GM21515 (cell line): ENCODE data around the gene NCBP3.
"Not testable (repeated sequence)": the region's sequence is repeated elsewhere in the genome, so short reads cannot be mapped to it uniquely, and the experiment has no call there.

Experiments used
- ATAC-seq: cut with Tn5 transposase; IDR thresholded peaks from one replicate; pipeline ENCODE4 v1.9.1; 2021; ENCODE audit not compliant: unreplicated experiment

NCBP3 gene

DNA sequence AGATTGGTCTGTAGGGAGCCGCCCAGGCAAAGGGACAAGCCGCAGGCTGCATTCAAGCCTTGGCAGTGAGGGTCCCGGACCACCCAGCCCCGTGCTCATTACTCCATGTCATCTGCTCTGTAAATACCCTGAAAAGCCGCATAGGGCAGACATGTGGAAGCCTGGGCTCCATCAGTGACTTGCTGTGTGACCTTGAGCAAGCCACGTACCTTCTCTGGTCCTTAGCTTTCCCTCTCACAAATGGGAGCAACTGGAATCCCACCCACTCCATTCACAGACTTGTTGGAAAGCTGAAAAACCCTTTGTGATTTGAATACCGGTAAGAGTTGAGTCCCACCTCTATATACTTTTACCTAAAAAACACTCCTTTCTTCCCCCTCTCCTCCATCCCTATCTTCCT, 34.9 kb upstream of the NCBP3 start:
- no peak for ATAC-seq

DNA sequence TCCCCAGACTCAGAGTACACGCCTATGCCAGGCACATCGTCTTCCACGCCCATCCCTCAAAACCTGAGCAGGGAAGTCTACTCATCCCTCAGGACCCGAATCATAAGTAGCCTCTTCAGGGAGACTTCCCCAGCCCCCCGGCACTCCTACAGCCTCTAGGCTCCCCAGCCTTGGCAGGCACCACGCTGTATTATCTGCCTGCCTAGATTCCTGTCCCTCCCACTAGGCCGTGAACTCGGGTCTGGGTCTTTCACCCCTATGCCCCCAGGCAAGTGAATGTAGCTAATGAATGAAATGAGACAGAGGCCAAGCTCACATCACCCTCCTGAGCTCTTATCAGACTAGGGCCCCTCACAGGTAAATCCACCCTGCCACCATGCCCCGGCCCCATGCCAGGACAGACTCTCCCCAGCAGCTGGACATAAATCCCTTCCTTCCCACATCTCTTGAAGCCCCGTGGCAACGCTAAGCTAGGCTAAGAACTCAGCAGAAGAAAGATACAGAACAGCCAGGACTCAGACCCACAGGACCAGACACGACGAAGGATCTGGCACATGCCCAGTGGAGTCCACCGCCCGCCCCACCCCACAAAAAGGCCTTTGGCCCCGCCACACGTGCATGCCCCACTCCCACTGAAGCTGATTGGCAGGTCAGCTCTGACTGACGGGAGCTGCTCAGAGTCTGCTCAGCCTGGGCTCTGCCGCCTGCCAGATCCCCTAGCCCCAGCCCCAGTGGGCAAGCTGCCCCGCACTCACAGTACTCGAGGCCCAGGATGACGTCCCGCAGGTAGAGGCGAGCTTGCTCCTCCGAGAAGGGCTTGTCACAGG, 33.8 kb upstream of the NCBP3 start:
- no peak for ATAC-seq

DNA sequence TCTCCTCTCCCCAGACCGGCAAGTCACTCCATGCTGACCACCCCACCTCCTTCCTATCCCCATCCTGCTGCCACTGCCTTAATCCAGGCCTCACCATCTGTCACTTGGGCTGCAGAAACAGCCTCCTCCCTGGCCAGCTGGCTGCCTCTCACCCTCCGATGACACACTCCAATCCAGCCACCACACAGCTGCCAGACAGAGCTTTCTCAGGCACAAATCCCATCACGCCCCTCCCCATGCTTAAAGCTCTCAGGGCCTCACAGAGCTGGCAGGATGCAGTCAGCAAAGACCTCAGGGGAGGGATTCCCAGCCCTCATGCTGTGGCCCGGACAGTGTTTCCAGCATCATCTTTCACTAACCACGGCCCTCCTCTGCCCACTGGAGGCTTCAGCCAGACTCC, 33.1 kb upstream of the NCBP3 start:
- no peak for ATAC-seq

DNA sequence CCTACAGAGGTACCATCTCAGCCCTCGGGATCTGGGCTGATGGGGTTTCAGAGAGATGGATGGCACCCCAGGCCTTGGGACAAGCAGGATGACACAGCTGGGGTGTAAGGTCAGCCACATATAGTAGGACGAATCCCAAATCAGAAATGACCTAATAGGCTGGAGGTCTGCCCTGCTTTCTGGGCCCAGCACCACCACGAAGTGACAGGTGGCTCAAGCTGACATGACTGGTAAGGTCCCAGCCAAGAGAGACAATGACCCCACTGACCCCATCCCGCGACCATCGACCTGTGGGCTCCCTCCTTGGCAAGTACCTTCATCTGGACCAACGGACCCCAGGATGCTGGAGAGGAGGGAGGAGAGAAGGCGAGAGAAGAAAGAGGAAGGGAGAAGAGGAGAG, 31.2 kb upstream of the NCBP3 start:
- ATAC-seq = no peak

DNA sequence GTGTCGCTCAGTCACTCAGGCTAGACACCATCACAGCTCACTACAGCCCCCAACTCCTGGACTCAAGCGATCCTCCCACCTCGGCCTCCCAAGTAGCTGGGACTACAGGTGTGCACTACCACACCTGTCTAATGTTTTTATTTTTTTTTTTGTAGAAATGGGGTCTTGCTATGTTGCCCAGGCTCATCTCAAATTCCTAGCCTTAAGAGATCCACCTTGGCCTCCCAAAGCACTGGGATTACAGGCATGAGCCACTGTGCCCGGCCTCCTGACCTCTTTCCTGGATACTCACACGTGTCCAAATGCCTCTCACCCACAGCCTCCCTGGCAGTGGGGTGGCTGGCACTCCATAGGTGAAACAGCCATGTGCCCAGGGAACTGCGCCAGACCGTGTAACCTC, 29.3 kb upstream of the NCBP3 start:
- no peak for ATAC-seq

DNA sequence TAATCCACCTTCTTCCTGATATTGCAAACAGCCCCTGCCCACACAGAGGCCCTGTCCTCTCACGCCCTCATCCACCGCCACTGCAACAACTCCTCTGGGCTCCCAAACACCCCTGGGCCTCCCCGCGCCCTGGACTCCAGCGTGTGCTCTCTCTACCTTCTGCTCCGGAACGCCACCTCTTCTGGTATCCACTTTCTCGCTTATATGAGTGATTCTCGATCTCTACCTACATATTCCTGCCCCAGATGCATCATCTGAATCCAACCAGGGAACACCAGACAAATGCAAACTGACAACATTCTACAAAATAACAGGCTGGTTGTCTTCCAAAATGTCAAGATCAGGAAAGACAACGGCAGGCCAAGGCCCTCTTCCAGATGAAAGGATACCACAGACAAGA, 27.8 kb upstream of the NCBP3 start:
- no peak for ATAC-seq

DNA sequence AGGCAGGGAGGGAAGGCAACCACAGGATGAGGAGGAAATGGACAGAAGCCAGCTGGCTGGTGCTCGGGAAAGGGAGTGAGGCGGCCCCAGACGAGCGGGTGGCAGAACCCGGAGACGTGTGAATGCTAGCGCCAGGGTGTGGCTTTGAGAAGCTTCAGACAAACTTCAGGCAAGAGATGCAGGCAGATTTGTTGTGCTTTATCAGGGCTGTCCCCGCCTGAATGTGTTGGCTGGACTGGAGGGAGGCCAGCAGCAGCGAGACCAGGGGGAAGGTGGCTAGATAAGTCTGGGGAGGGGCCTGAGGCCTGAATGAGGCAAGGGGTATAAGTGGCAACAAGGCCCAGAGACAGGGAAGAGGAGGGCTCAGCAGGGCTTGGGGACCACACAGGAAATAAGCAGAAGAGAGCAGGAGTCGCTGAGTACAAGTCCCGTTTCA, 24.8 kb upstream of the NCBP3 start:
- no peak for ATAC-seq

DNA sequence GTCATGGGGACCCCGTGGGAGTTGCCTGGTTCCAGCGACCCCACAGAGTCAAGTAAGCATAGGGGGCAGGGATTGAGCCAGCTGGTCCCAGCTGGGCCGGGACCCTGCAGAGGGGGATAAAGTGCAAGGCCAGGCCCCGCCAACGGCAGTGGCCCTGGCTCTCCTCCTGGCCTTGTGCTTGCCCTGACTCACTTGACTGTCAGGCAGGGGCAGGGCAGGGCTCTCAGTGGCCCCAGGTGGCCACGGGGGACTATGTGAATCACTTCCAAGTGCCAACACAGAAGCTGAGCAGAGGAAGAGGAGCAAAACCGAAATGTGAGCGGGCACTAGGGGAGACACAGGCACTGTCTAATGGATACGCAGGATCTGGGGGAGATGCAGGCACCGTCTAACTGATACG, 21.6 kb upstream of the NCBP3 start:
- no peak for ATAC-seq

DNA sequence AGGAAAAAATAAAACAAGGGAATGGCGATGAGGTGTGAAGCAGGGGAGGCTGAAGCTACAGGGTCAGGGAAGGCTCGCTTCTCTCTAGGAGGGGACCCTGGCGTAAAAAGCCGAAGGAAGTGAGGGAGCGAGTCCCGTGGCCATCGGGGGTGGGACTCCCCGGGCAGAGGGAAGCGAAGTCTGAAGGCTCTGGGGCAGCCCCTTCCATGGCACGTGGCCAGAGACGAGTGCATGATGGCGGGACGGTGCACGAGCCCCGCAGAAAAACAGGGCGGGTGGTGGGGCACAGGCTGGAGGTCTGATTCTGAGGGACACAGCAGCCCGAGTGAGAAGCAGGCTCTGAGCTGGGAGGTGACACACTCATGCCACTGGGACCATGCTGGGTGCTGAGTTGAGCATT, 21.1 kb upstream of the NCBP3 start:
- no peak for ATAC-seq

DNA sequence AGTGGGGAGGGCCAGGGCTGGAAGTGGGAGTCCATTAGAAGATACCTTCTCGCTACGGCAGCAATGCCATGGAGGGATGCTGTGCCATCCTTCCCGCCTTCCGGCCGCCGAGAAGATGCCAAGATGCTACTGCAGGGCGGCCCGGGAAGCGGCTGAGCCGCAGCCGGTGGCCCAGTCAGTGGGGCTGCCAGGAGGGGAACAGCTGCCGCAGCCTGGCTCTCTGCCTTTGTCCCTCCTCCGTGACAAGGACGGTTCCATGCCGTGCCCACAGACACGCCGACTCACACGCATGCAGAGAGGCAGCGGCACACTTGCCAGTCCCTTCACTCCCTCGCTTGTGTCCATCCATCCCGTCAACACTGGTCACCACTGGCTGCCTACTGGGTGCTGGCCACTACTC, 20.2 kb upstream of the NCBP3 start:
- ATAC-seq = no peak

DNA sequence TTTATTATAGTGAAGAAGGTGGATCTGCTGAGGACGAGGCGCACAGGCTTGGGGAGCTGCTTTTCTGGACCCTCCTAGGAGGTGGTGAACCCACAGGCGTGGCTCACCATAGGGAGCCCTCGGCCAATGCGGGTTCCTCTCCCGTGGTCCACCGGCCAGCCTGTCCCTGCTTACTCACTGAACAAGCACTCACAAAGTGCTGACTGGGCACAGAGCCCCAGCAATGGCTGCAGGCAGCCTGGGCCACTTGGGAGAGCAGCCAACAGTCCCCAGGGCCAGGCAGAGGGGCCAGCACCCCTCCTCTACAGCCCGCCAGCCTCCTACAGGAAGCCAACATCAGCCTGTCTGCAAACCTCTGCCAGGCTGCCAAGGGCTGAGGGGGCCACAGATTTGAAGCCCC, 19.1 kb upstream of the NCBP3 start:
- no peak for ATAC-seq

DNA sequence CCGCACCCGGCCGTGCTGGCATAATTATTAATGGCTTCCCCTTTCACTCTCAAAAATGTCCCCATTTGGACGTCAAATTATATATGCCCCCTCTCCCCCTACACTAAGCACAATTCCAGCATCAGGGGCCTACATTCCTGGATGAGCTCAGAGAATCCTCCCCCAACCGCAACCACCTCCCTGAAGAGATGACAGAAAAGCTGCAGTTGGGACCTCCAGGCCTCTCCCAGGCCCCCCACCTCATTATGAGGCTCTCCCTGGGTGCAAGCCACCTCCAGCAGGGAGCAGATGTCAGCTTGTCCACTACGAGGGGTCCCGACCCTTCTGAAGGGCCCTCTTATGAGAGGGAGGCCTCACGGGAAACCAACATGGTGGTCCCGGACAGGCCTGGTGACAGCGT, 18.5 kb upstream of the NCBP3 start:
- ATAC-seq = no peak

DNA sequence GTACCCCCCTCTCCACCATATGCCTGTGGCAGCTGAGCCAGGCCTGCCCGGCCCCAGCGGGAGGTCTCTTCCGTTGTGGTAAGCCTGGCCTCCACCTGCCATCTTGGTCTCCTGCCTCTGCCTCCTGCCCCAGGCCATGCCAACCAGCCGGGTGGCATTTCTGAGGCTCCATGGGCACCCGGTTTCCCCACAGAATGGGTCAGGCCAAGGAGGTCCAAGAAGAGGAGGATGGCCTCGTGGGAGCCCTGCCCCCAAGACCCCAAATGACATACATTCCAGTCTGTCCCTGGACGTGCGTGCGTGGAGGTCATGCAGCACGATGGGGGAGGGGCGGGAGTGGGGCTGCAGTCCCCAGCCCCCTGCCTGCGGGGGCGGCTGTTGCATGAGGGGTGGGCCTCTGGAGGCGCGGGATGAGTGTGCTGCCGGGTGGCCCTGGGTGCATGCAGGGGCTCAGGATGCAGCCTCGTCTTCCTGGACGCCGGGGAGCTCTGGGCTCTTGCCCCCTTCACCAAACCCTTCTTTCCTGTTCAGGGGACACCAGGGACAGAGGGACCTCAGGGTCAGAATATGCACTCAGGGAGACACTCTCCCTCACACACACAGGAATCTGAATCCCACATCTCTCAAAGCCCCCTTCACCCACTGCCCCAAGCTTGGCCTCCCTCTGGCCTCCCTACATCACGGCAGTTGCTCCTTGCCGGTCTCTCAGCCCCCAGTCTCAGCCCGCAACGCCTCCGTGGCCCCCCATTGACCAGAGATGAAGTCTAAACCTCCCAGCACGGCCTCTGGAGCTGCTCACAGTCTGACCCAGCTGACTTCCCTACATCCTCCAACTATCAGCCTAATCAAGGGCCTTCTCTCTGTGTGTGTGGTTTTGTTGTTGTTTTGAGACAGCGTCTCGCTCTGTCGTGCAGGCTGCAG, 16.0 kb upstream of the NCBP3 start:
- ATAC-seq = no peak

DNA sequence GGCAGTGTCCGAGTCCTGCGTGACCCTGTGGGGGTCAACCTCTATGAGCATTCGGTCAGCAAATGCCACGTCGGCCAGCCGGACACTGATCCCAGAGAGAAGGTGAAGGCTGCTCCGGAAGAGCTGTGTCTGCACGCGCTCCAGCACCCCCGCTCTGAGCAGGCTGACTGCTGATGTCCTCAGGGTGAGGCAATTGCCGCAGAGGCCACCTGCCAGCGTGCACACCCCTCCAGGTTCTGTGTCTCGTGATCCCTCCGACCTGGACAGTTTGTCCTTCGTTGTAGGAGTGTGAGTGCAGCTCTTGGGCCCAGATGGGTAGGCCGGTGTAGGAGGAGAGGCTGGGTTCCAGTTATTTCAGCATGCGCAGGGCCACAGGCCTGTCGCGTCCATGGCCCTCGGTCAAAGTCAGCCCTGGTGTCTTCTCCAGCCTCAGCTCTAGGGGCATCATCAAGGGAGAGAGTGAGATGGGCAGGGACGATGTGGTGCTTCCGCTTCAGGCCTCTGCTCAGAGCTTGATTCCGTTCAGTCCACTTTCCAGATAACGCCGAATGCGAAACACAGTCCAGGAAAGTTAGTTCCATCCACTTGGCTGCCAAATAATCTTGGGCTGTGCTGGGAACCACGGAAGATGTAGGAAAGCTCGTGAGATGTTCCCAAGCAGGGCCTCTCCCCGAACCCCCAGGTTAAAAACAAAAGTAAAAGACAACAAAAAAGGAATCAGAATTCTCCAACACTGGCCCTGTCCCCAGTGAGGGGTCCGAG, 15.1 kb upstream of the NCBP3 start:
- no peak for ATAC-seq

DNA sequence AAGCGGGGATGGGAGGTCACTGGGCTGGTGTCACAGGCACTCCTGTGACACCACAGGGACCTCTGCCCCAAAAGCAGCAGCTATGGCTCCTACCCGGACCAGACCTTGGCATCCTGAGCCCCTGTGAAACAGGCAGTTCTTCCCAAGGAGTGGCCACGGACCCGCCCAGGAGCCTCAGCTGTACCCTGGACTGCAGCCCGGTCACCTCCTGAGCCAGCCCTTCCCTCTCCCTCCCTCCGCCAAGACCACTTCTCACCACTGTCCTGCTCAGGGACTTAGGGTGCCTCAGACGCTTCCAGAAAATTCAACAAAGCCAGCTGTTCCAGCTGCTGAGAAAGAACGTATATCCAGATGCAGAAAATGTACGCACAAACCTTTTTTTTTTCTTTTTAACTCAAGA, 13.9 kb upstream of the NCBP3 start:
- no peak for ATAC-seq

DNA sequence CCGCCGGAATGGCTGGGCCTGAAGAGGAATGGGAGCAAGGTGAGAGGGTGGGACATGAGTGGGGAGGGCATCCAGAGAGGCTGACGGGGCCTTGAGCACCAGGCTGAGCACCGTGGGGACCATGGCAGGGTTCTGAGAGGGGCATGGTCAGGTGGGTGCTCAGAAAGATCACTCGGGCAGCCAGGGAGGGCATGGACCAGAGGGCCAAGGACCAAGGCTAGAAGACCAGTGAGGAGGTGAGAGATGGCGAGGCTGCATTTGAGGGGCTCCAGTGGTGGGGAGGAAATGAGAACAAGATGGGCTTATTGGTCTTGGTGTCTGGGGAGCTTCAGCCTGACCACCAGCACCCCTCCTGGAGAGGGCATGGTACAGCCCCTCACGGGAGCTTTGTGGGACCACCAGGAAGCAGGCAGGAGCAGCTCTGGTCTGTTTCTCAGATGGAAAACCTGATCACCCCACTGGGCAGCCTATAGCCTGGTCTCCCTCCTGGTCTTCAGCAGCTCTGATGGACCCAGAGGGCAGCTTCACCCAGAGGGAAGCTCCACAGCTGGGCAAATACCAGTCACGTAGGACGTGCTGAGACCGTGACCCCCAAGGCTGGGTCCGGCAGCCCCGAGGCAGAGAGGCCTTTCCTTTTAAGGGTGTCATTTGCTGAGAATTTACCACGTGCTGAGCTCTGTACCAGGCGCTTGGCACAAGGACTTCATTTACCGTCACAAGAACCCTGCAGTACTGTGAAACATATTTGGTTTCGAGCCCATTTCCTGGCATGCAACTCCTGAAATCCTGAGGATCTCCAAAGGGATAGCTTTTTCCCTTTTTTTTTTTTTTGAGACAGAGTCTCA, 11.4 kb upstream of the NCBP3 start:
- ATAC-seq = no peak

DNA sequence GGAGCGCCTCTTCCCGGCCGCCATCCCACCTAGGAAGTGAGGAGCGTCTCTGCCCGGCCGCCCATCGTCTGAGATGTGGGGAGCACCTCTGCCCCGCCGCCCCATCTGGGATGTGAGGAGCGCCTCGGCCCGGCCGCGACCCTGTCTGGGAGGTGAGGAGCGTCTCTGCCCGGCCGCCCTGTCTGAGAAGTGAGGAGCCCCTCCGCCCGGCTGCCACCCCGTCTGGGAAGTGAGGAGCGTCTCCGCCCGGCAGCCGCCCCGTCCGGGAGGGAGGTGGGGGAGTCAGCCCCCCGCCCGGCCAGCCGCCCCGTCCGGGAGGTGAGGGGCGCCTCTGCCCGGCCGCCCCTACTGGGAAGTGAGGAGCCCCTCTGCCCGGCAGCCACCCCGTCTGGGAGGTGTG, 8.2 kb upstream of the NCBP3 start:
- not testable (repeated sequence) for ATAC-seq

DNA sequence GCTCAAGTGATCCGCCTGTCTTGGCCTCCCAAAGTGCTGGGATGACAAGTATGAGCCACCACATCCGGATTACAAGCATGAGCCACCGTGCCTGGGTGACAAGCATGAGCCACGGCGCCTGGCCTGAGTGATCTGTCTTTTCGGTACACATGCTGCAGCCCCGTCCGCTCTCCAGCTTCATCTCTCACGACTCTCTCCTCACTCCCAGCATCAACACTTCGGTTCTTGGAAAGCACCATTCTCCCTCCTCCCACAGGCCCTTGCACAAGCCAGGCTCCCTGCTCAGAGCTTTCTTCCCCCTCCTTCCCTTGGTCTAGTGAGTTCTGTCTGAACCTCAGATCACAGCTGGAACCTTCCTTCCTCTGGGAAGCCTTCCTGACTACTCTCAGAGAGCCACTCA, 6.5 kb upstream of the NCBP3 start:
- no peak for ATAC-seq

DNA sequence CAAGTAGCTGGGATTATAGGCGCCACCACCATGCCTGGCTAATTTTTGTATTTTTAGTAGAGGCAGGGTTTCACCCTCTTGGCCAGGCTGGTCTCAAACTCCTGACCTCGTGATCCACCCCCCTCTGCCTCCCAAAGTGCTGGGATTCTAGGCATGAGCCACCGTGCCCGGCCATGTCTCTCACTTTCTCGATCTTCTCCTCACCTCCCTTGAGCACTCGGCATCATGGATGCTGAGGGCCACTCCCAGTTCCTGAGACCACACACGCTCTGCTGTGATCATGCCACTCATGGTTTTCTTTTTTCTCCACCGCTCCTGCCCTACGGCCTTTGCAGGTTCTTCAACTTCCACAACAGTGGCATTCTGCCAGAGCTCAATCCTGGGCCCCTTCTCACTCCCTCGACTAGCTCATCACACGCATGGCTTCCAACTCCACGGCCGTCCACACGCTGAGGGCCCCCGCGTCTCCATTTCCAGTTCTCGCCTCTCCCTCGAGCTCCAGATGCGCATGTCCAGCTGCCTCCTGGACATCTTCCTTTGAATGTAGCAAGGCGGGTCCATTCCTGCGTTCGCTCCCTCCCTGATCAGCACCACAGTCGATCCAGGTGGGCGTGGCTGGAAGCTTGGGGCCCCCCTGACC, 5.5 kb upstream of the NCBP3 start:
- ATAC-seq = no peak

DNA sequence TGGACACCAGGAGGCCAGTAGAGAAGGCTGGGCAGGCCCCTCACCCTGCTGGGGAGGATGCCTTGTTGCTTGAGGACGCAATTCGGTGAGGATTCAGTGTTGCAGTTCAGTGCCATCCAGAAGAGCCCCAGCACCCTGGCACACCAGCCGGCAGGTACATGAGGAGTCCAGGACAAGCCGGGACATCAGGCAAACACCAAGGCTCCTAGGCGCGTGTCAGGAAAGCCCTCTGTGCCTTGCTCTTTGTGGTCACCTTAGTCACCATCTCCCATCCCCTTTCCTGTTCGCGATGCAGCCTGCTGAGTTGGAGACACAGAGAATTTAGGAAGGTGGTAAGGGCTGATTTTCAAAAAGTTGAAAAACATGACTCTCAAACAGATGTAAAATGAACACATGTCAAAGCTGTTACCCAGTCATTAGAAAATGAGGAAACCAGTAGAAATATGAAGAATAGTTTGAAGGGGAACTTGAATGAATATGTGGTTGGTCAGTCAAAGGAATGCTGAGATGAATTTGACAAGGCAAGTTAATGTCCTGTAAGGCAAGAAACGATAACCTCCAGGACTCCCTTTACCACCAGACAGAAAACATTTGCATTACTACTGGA, 2.3 kb upstream of the NCBP3 start:
- ATAC-seq = no peak
